GM12873 (cell line): ENCODE results near the gene PKP3.

ENCODE experiments used
- CTCF ChIP-seq: IDR thresholded peaks from 2 replicates; pipeline ENCODE4 v1.5.1; 2012; ENCODE audit warnings: low read depth, mild to moderate bottlenecking, moderate library complexity, low read length, control low read depth; ENCODE audit not compliant: insufficient read depth; ENCODE audit errors: missing control alignments

PKP3 gene

GRCh38 chr11:385594-386351 is 8.2 kb upstream of the PKP3 start:
- no peak for TF ChIP-seq CTCF

DNA sequence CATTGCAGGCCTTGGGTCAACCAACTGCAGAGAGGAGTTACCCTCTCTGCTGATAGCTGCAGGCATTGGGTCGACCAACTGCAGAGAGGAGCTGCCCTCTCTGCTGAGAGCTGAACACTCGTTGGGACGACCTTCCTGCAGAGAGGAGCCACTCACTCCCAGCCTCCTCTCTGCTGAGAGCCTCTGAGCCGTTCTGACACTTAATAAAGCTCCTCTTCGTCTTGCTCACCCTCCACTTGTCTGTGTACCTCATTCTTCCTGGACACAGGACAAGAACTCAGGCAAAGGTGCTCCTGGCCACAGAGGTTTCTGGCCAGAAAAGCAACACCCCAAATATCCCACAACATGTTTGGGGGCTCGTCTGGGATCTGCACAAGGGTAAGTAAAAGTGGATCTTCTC is 7.5 kb upstream of the PKP3 start:
- no peak for TF ChIP-seq CTCF

GRCh38 chr11:387193-387793 is 6.7 kb upstream of the PKP3 start:
- no peak for TF ChIP-seq CTCF

- no peak for TF ChIP-seq CTCF
These were observed 3.8 kb upstream of the PKP3 start for GRCh38 chr11:390175-390574.

DNA sequence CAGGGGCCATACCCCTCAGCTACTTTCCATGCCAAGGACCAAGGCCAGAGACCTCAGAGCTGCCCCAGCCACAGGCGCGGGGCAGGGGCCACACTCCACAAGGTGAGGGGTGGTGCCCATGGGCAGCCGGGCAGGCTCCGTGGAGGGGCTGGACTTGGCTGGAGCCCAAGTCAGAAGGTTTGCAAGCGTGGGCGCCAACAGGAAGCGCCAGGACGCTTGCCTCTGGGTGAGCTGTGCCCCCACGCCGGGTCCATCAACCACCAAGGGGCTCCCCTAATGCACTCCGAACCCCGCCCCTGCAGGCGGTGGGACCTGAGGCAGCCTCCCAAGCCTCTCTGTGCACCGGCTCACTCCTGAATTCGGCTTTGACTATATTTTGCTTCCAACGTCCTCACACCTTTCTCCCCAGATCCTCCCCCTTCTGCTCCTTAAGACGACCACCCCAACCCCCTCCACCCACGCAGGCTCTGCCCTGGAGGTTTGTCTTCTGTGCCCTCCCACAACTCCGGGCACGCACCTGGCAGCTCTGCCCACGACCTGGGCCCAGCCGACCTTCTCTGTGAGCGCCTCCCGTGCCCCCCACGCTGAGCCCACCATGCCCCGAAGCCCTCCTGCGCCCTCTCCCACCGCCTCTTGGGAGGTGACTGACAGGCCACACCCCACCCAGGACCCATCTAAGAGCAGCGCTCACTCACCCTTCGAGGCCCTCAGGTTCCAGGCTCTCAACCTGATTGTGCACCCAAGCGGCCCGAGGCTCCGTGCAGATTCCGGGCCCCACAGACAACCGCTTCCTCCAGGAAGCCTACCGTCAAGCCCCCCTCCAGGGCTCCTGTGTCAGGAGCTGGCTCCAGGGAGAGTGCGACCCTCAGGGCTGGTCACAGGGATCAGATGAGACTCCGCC is 2.6 kb upstream of the PKP3 start:
- TF ChIP-seq CTCF, result no peak

GRCh38 chr11:392102-392777 is 1.8 kb upstream of the PKP3 start:
- TF ChIP-seq CTCF, result no peak
